ENCODE measurements around the gene RGCC.
A peak's percentile ranks its signal among the peaks of the same experiment; 100 is the strongest.
"Not testable (repeated sequence)": the region's sequence is repeated elsewhere in the genome, so short reads cannot be mapped to it uniquely, and the experiment has no call there.

RGCC gene

GRCh38 chr13:41426047-41426446 lies 31.3 kb upstream of the RGCC start:
- no peaks in the 10 kb centered on the region for H3K79me1 ChIP-seq (ENCODE audit: low read depth, low read length)
- no peak overlapping the region for H2BK15ac ChIP-seq (ENCODE audit: low read length)
- no peak overlapping the region for H3K18ac ChIP-seq (ENCODE audit: low read length)
- H3K23ac ChIP-seq (ENCODE audit: low read depth, low read length, poor library complexity): no peak overlapping the region
- H3K27ac ChIP-seq (replicated peaks; ENCODE audit: low read length): no peak overlapping the region
- H3K9me3 ChIP-seq (replicated peaks in 1 of 2; ENCODE audit: control insufficient read depth in 2 of 2, insufficient read depth in 1 of 2, low read depth in 1 of 2, low read length in 2 of 2): no peaks in the 10 kb centered on the region
- no peak overlapping the region for H2AFZ ChIP-seq (ENCODE audit: low read length)
- no peak overlapping the region for H4K91ac ChIP-seq (ENCODE audit: low read depth, low read length, poor library complexity)
- H4K8ac ChIP-seq (ENCODE audit: low read depth, low read length): no peak overlapping the region
- WGBS, 2 donors (ENCODE audit: extremely low coverage in 2 of 2, insufficient read length in 2 of 2, insufficient replicate concordance in 1 of 2): no CpG with 5 or more reads among the region's 22 CpGs
- no peak overlapping the region for H3K14ac ChIP-seq (ENCODE audit: low read length)
- H3K9ac ChIP-seq (ENCODE audit: low read depth, low read length, poor library complexity): no peak overlapping the region
- peaks cover 0 to 4% of the 10 kb centered on the region in 2 donors for H3K4me1 ChIP-seq (ENCODE audit: control insufficient read depth in 2 of 2, insufficient read depth in 1 of 2, low read depth in 1 of 2, low read length in 2 of 2)
- H3K4me3 ChIP-seq (ENCODE audit: low read length in 2 of 2): no peak overlapping the region
- no peak overlapping the region for H3K4ac ChIP-seq (ENCODE audit: low read length)
- no peak overlapping the region for H3K4me2 ChIP-seq (ENCODE audit: insufficient read depth, low read length, poor library complexity, severe bottlenecking)
- no peak overlapping the region for H2AK5ac ChIP-seq (ENCODE audit: low read depth, low read length)
- DNase-seq (ENCODE audit: low spot score): no peak
- no peaks in the 10 kb centered on the region for H3K27me3 ChIP-seq (ENCODE audit: control insufficient read depth in 3 of 3, insufficient read depth in 3 of 3, low read depth in 1 of 3, low read length in 3 of 3)
- H3K36me3 ChIP-seq (replicated peaks in 1 of 2; ENCODE audit: control insufficient read depth in 2 of 2, insufficient read depth in 2 of 2, low read length in 2 of 2): no peaks in the 10 kb centered on the region
- H2BK5ac ChIP-seq (ENCODE audit: low read length): no peak overlapping the region
- H2BK12ac ChIP-seq (ENCODE audit: low read length): no peak overlapping the region
- H2BK120ac ChIP-seq (ENCODE audit: low read depth, low read length): no peak overlapping the region

- no peak overlapping the region for H4K8ac ChIP-seq (ENCODE audit: low read depth, low read length)
- no peak overlapping the region for H2BK5ac ChIP-seq (ENCODE audit: low read length)
Measured at GRCh38 chr13:41427666-41428065, 29.7 kb upstream of the RGCC start.

DNA sequence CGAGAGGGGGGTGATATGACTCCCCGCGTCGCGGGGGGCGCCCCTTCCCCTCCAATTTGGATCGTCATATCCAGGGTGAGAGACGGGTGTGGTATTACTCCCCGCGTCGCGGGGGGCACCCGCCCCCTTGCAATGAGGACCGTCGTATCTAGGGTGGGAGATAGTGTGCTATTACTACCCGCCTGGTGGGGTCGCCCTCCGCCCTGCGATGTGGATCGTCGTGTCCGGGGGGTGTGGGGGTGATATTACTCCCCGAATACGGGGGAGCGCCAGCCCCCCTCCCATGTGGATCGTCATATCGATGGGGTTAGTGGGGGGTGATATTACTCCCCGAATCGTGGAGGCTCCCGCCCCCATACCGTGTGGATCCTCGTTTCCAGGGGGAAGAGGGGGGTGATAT lies 29.2 kb upstream of the RGCC start:
- whole genome bisulfite sequencing, 2 donors (ENCODE audit: extremely low coverage in 2 of 2, insufficient read length in 2 of 2, insufficient replicate concordance in 1 of 2): no CpG with 5 or more reads among the region's 32 CpGs
- Histone ChIP-seq H3K27ac (replicated peaks; ENCODE audit: low read length) (no peak overlapping the region), H3K23ac (ENCODE audit: low read depth, low read length, poor library complexity) (no peak overlapping the region), H3K4me2 (ENCODE audit: insufficient read depth, low read length, poor library complexity, severe bottlenecking) (peak overlapping the region; percentile 45), H4K91ac (ENCODE audit: low read depth, low read length, poor library complexity) (no peak overlapping the region), H3K9me3 (replicated peaks in 1 of 2; ENCODE audit: control insufficient read depth in 2 of 2, insufficient read depth in 1 of 2, low read depth in 1 of 2, low read length in 2 of 2) (no peaks in the 10 kb centered on the region), H2BK12ac (ENCODE audit: low read length) (no peak overlapping the region), H3K18ac (ENCODE audit: low read length) (peak overlapping the region; percentile 57), H3K4me1 (ENCODE audit: control insufficient read depth in 2 of 2, insufficient read depth in 1 of 2, low read depth in 1 of 2, low read length in 2 of 2) (peaks cover 0 to 4% of the 10 kb centered on the region in 2 donors), H3K27me3 (ENCODE audit: control insufficient read depth in 3 of 3, insufficient read depth in 3 of 3, low read depth in 1 of 3, low read length in 3 of 3) (no peaks in the 10 kb centered on the region), H3K36me3 (replicated peaks in 1 of 2; ENCODE audit: control insufficient read depth in 2 of 2, insufficient read depth in 2 of 2, low read length in 2 of 2) (no peaks in the 10 kb centered on the region), H2AFZ (ENCODE audit: low read length) (peak overlapping the region; percentile 74), H2BK120ac (ENCODE audit: low read depth, low read length) (no peak overlapping the region), H3K4me3 (ENCODE audit: low read length in 2 of 2) (peak overlapping the region in 1 of 2 donors; percentile 74), H3K4ac (ENCODE audit: low read length) (no peak overlapping the region), H3K9ac (ENCODE audit: low read depth, low read length, poor library complexity) (peak overlapping the region; percentile 4), H4K8ac (ENCODE audit: low read depth, low read length) (no peak overlapping the region), H2AK5ac (ENCODE audit: low read depth, low read length) (peak overlapping the region; percentile 21), H2BK15ac (ENCODE audit: low read length) (peak overlapping the region; percentile 16), H3K14ac (ENCODE audit: low read length) (no peak overlapping the region), H3K79me1 (ENCODE audit: low read depth, low read length) (no peaks in the 10 kb centered on the region), H2BK5ac (ENCODE audit: low read length) (no peak overlapping the region)
- DNase-seq (ENCODE audit: low spot score): peak; percentile 6

More at GRCh38 chr13:41427666-41428065, 29.7 kb upstream of the RGCC start:
- no peaks in the 10 kb centered on the region for H3K36me3 ChIP-seq (replicated peaks in 1 of 2; ENCODE audit: control insufficient read depth in 2 of 2, insufficient read depth in 2 of 2, low read length in 2 of 2)
- H3K9ac ChIP-seq (ENCODE audit: low read depth, low read length, poor library complexity): no peak overlapping the region
- H3K4me1 ChIP-seq (ENCODE audit: control insufficient read depth in 2 of 2, insufficient read depth in 1 of 2, low read depth in 1 of 2, low read length in 2 of 2): peaks cover 0 to 4% of the 10 kb centered on the region in 2 donors
- no peak overlapping the region for H3K18ac ChIP-seq (ENCODE audit: low read length)
- peak overlapping the region; percentile 74 for H2AFZ ChIP-seq (ENCODE audit: low read length)
- no peaks in the 10 kb centered on the region for H3K9me3 ChIP-seq (replicated peaks in 1 of 2; ENCODE audit: control insufficient read depth in 2 of 2, insufficient read depth in 1 of 2, low read depth in 1 of 2, low read length in 2 of 2)
- DNase-seq (ENCODE audit: low spot score): no peak
- no peak overlapping the region for H2BK120ac ChIP-seq (ENCODE audit: low read depth, low read length)
- H4K91ac ChIP-seq (ENCODE audit: low read depth, low read length, poor library complexity): no peak overlapping the region
- no CpG with 5 or more reads among the region's 17 CpGs for WGBS, 2 donors (ENCODE audit: extremely low coverage in 2 of 2, insufficient read length in 2 of 2, insufficient replicate concordance in 1 of 2)
- no peak overlapping the region for H2BK15ac ChIP-seq (ENCODE audit: low read length)
- H3K27ac ChIP-seq (replicated peaks; ENCODE audit: low read length): no peak overlapping the region
- no peak overlapping the region for H3K23ac ChIP-seq (ENCODE audit: low read depth, low read length, poor library complexity)
- no peak overlapping the region for H3K14ac ChIP-seq (ENCODE audit: low read length)
- H2BK12ac ChIP-seq (ENCODE audit: low read length): no peak overlapping the region
- no peaks in the 10 kb centered on the region for H3K79me1 ChIP-seq (ENCODE audit: low read depth, low read length)
- no peak overlapping the region for H2AK5ac ChIP-seq (ENCODE audit: low read depth, low read length)
- H3K27me3 ChIP-seq (ENCODE audit: control insufficient read depth in 3 of 3, insufficient read depth in 3 of 3, low read depth in 1 of 3, low read length in 3 of 3): no peaks in the 10 kb centered on the region
- H3K4me2 ChIP-seq (ENCODE audit: insufficient read depth, low read length, poor library complexity, severe bottlenecking): peak overlapping the region; percentile 45
- H3K4ac ChIP-seq (ENCODE audit: low read length): no peak overlapping the region
- peak overlapping the region in 1 of 2 donors; percentile 74 for H3K4me3 ChIP-seq (ENCODE audit: low read length in 2 of 2)

GRCh38 chr13:41434030-41434429 lies 23.3 kb upstream of the RGCC start:
- not testable (repeated sequence) for H4K91ac ChIP-seq (ENCODE audit: low read depth, low read length, poor library complexity); H3K18ac ChIP-seq (ENCODE audit: low read length); H3K79me1 ChIP-seq (ENCODE audit: low read depth, low read length); H2BK120ac ChIP-seq (ENCODE audit: low read depth, low read length); H2BK15ac ChIP-seq (ENCODE audit: low read length); H2AK5ac ChIP-seq (ENCODE audit: low read depth, low read length); DNase-seq (ENCODE audit: low spot score); H3K9ac ChIP-seq (ENCODE audit: low read depth, low read length, poor library complexity); H3K4me1 ChIP-seq (ENCODE audit: control insufficient read depth in 2 of 2, insufficient read depth in 1 of 2, low read depth in 1 of 2, low read length in 2 of 2); H3K27ac ChIP-seq (replicated peaks; ENCODE audit: low read length); H2BK5ac ChIP-seq (ENCODE audit: low read length); H3K36me3 ChIP-seq (replicated peaks in 1 of 2; ENCODE audit: control insufficient read depth in 2 of 2, insufficient read depth in 2 of 2, low read length in 2 of 2); H3K4ac ChIP-seq (ENCODE audit: low read length); H3K9me3 ChIP-seq (replicated peaks in 1 of 2; ENCODE audit: control insufficient read depth in 2 of 2, insufficient read depth in 1 of 2, low read depth in 1 of 2, low read length in 2 of 2); H2BK12ac ChIP-seq (ENCODE audit: low read length); H3K23ac ChIP-seq (ENCODE audit: low read depth, low read length, poor library complexity); H3K4me2 ChIP-seq (ENCODE audit: insufficient read depth, low read length, poor library complexity, severe bottlenecking); H3K4me3 ChIP-seq (ENCODE audit: low read length in 2 of 2); H4K8ac ChIP-seq (ENCODE audit: low read depth, low read length); H3K14ac ChIP-seq (ENCODE audit: low read length); H2AFZ ChIP-seq (ENCODE audit: low read length); H3K27me3 ChIP-seq (ENCODE audit: control insufficient read depth in 3 of 3, insufficient read depth in 3 of 3, low read depth in 1 of 3, low read length in 3 of 3)
- WGBS, 2 donors (ENCODE audit: extremely low coverage in 2 of 2, insufficient read length in 2 of 2, insufficient replicate concordance in 1 of 2): no CpG with 5 or more reads among the region's 6 CpGs

All from neuronal stem cell (in vitro differentiated cells).